T follicular helper cell (primary cell): ENCODE results near the gene CDH13.

ENCODE experiments used
- DNase-seq: peaks from one replicate; pipeline ENCODE4 v3.0.0-alpha.2; 2020; ENCODE audit warnings: low read depth
- total RNA-seq, 2 experiments: gene quantifications; one replicate each; lab custom pipeline; 2026; lab: John Stamatoyannopoulos, UW

The CDH13 gene
- total RNA-seq, result 0 reads per million in 2 experiments

GRCh38 chr16:82626791-82627261, at the start of gene CDH13:
CDH13 (plus strand) TSS chr16:82626969.
- no peak for DNase-seq

- DNase-seq, result no peak
These were observed 46.4 kb upstream of the CDH13 start for GRCh38 chr16:82580298-82580890.

GRCh38 chr16:82582975-82583374, 43.8 kb upstream of the CDH13 start:
- DNase-seq, result no peak

- no peak for DNase-seq
These were observed 43.3 kb upstream of the CDH13 start for GRCh38 chr16:82583422-82583821.

- no peak for DNase-seq
These were observed 42.1 kb upstream of the CDH13 start for GRCh38 chr16:82584553-82585152.

- no peak for DNase-seq
These were observed 41.1 kb upstream of the CDH13 start for GRCh38 chr16:82585675-82586074.

GRCh38 chr16:82586130-82586529, 40.6 kb upstream of the CDH13 start:
- DNase-seq, result no peak

GRCh38 chr16:82587289-82587688, 39.5 kb upstream of the CDH13 start:
- DNase-seq, result no peak

- no peak for DNase-seq
These were observed 37.4 kb upstream of the CDH13 start for GRCh38 chr16:82589407-82589806.

- DNase-seq, result no peak
These were observed 32.7 kb upstream of the CDH13 start for GRCh38 chr16:82594114-82594513.

GRCh38 chr16:82598771-82599170, 28.0 kb upstream of the CDH13 start:
- no peak for DNase-seq

- DNase-seq, result no peak
These were observed 24.7 kb upstream of the CDH13 start for GRCh38 chr16:82601989-82602640.

- DNase-seq, result no peak
These were observed 22.9 kb upstream of the CDH13 start for GRCh38 chr16:82603784-82604411.

- DNase-seq, result no peak
These were observed 21.7 kb upstream of the CDH13 start for GRCh38 chr16:82605076-82605475.

- DNase-seq, result no peak
These were observed 20.7 kb upstream of the CDH13 start for GRCh38 chr16:82605863-82606620.

GRCh38 chr16:82609140-82609539, 17.6 kb upstream of the CDH13 start:
- no peak for DNase-seq

GRCh38 chr16:82612263-82612662, 14.5 kb upstream of the CDH13 start:
- DNase-seq, result no peak

- DNase-seq, result no peak
These were observed 10.4 kb upstream of the CDH13 start for GRCh38 chr16:82616356-82616755.

- no peak for DNase-seq
These were observed 5.0 kb upstream of the CDH13 start for GRCh38 chr16:82621781-82622180.

GRCh38 chr16:82623241-82623640, 3.5 kb upstream of the CDH13 start:
- DNase-seq, result no peak

- no peak for DNase-seq
These were observed 1.5 kb upstream of the CDH13 start for GRCh38 chr16:82625066-82625968.
